Epithelial cell of proximal tubule (primary cell): ENCODE data around the gene COL11A1. TPM values are rescaled to one million over a fixed set of nuclear protein-coding genes. Genes with fewer than 3 reads are reported as not detected.
"Not testable (repeated sequence)": the region's sequence is repeated elsewhere in the genome, so short reads cannot be mapped to it uniquely, and the experiment has no call there.

Experiments
- DNase-seq: peaks from one replicate; pipeline ENCODE4 v3.0.0-alpha.2; 2011; ENCODE audit warnings: low read depth
- H3K4me3 ChIP-seq: 2 replicates; pipeline ENCODE4 v1.5.1; 2011; ENCODE audit warnings: low read depth, mild to moderate bottlenecking, low read length
- CTCF ChIP-seq: conservative IDR thresholded peaks from 2 replicates; pipeline ENCODE4 v1.5.1; 2012; ENCODE audit warnings: low read depth, mild to moderate bottlenecking, low read length
- total RNA-seq: library from RNA; depleted of rRNA; stranded (reverse); fragments of >200 nt; gene quantifications from 2 replicates; pipeline ENCODE4 v1.2.3, GENCODE V29; 2015

COL11A1 gene
- total RNA-seq, 1 donor from 2014 or later: 8.2 TPM

- no peak overlapping the region for H3K4me3 ChIP-seq
- DNase-seq: no peak
- TF ChIP-seq CTCF: no peak
These were observed 20.9 kb upstream of the COL11A1 start for GRCh38 chr1:103129255-103129654.

- not testable (repeated sequence) for DNase-seq, H3K4me3 ChIP-seq
These were observed 19.9 kb upstream of the COL11A1 start for GRCh38 chr1:103128256-103128655.

- no peak for DNase-seq
- TF ChIP-seq CTCF: no peak
- H3K4me3 ChIP-seq: no peak overlapping the region
These were observed 16.9 kb upstream of the COL11A1 start for GRCh38 chr1:103125219-103125618.

GRCh38 chr1:103122983-103123720, 14.8 kb upstream of the COL11A1 start:
- no peak overlapping the region for H3K4me3 ChIP-seq
- no peak for DNase-seq
- no peak for TF ChIP-seq CTCF

- no peak for DNase-seq
- no peak for TF ChIP-seq CTCF
- H3K4me3 ChIP-seq: no peak overlapping the region
These were observed 12.7 kb upstream of the COL11A1 start for GRCh38 chr1:103120981-103121380.

- TF ChIP-seq CTCF: no peak
- no peak overlapping the region for H3K4me3 ChIP-seq
- DNase-seq: no peak
These were observed 4.2 kb upstream of the COL11A1 start for GRCh38 chr1:103112546-103112945.

- TF ChIP-seq CTCF: no peak
- H3K4me3 ChIP-seq: no peak overlapping the region
- no peak for DNase-seq
These were observed 3.6 kb upstream of the COL11A1 start for GRCh38 chr1:103111926-103112325.
